ENCODE measurements around the gene PPP1R36. TPM values are rescaled to one million over a fixed set of nuclear protein-coding genes. Genes with fewer than 3 reads are reported as not detected.

PPP1R36 gene
- total and polyA plus RNA-seq, 2 of the 4 experiments (the other 2 are of a cell fraction): 0.15 to 0.54 TPM

GRCh38 chr14:64604881-64605280, 55.1 kb downstream of the PPP1R36 start:
- Histone ChIP-seq H4K91ac (ENCODE audit: insufficient read depth, low read depth, low read length) (no peak overlapping the region), H3K9me3 (ENCODE audit: control insufficient read depth, insufficient read depth, low read length) (no peaks in the 10 kb centered on the region), H3K18ac (ENCODE audit: low read depth, low read length) (no peak overlapping the region), H3K4me1 (ENCODE audit: control insufficient read depth, insufficient read depth, low read length) (no peaks in the 10 kb centered on the region), H3K4me2 (ENCODE audit: low read depth, low read length) (no peak overlapping the region), H3K23ac (ENCODE audit: low read depth, low read length) (no peak overlapping the region), H2BK120ac (ENCODE audit: low read depth, low read length) (no peak overlapping the region), H2BK20ac (ENCODE audit: low read depth, low read length) (no peak overlapping the region), H3K56ac (ENCODE audit: extremely low read depth, insufficient read depth, low read length) (no peak overlapping the region), H3K36me3 (ENCODE audit: control insufficient read depth, insufficient read depth, low read length) (no peaks in the 10 kb centered on the region), H2BK5ac (ENCODE audit: low read depth, low read length, poor library complexity, severe bottlenecking) (no peak overlapping the region), H3K79me1 (ENCODE audit: low read depth in 1 of 2, low read length in 2 of 2) (no peaks in the 10 kb centered on the region), H3K27me3 (ENCODE audit: control insufficient read depth, insufficient read depth, low read length) (no peaks in the 10 kb centered on the region), H2AFZ (replicated peaks; ENCODE audit: low read length, poor library complexity) (no peak overlapping the region), H3K27ac (ENCODE audit: insufficient read depth, low read length) (no peak overlapping the region), H3K14ac (replicated peaks; ENCODE audit: low read depth, low read length) (no peak overlapping the region), H2AK9ac (replicated peaks; ENCODE audit: low read depth, low read length, poor library complexity) (no peak overlapping the region), H4K20me1 (ENCODE audit: insufficient read depth, low read length) (no peaks in the 10 kb centered on the region), H3K4me3 (ENCODE audit: insufficient read depth, low read depth, low read length) (no peak overlapping the region), H3K9me1 (ENCODE audit: insufficient read depth, low read length) (no peaks in the 10 kb centered on the region), H2AK5ac (ENCODE audit: low read depth, low read length) (no peak overlapping the region), H2BK15ac (ENCODE audit: low read depth, low read length) (no peak overlapping the region), H3K4ac (ENCODE audit: low read depth, low read length) (no peak overlapping the region), H4K8ac (ENCODE audit: low read depth in 2 of 2, low read length in 2 of 2) (no peak overlapping the region), H3K9ac (ENCODE audit: low read depth, low read length) (no peak overlapping the region), H4K5ac (ENCODE audit: low read depth, low read length) (no peak overlapping the region)
- ATAC-seq (ENCODE audit: low read depth) (no peak), DNase-seq (no peak)
- dilution Hi-C loops (cut with HindIII; ENCODE audit: low sequenced_read_pairs, unreplicated experiment) (no loop called here), in situ Hi-C loops (cut with MboI; ENCODE audit: low sequenced_read_pairs) (no loop called here), intact Hi-C loops (cut with micrococcal nuclease) (no loop called here)
- ChIA-PET POLR2A (ENCODE audit: unreplicated experiment) (no interaction called here), CTCF (no interaction called here)
- WGBS, 2 experiments (ENCODE audit: extremely low coverage in 2 of 2, insufficient read length in 1 of 2): 67% methylated on average over 1 of the region's 6 CpGs; no CpG with 5 or more reads in 1 of the 2 experiments
- BruUV-seq (replicated peaks): no TSS peak
- TF ChIP-seq FOS (IDR thresholded peaks at IDR 0.05; ENCODE audit: low read depth, low read length) (no peak), RCOR1 (IDR thresholded peaks at IDR 0.05; ENCODE audit: insufficient replicate concordance, low read length) (no peak), CEBPB (IDR thresholded peaks at IDR 0.05; ENCODE audit: low read depth, low read length) (no peak), CTCF (conservative IDR thresholded peaks at IDR 0.05; ENCODE audit: low read depth, low read length) (no peak), BHLHE40 (IDR thresholded peaks at IDR 0.05; ENCODE audit: low read depth, low read length) (no peak), MAZ (IDR thresholded peaks at IDR 0.05; ENCODE audit: borderline replicate concordance, low read depth, low read length) (no peak), POLR2A (IDR thresholded peaks at IDR 0.05; ENCODE audit: low read depth, low read length) (no peak), MAFK (IDR thresholded peaks at IDR 0.05; ENCODE audit: low read depth, low read length) (no peak), USF2 (IDR thresholded peaks at IDR 0.05; ENCODE audit: low read depth, low read length) (no peak), NFE2L2 (IDR thresholded peaks at IDR 0.05; ENCODE audit: low read depth, low read length) (no peak), SMC3 (IDR thresholded peaks at IDR 0.05; ENCODE audit: low read depth, low read length) (no peak), MXI1 (IDR thresholded peaks at IDR 0.05; ENCODE audit: borderline replicate concordance, low read depth, low read length) (no peak), RAD21 (IDR thresholded peaks at IDR 0.05; ENCODE audit: low read length) (no peak), ELK1 (IDR thresholded peaks at IDR 0.05; ENCODE audit: borderline replicate concordance, low read depth, low read length) (no peak)
